Measurements from ENCODE around the gene IDH2. TPM values are rescaled to one million over a fixed set of nuclear protein-coding genes. Genes with fewer than 3 reads are reported as not detected.

The IDH2 gene
- total and polyA plus RNA-seq, 3 donors from 2014 or later, result 13.1 to 23.5 (median 17.7) TPM

GRCh38 chr15:90044191-90044590 is 58.1 kb downstream of the IDH2 start:
- Histone ChIP-seq H3K4me3 (no peak overlapping the region), H3K27me3 (no peaks in the 10 kb centered on the region), H3K36me3 (ENCODE audit: low read depth, missing control alignments) (no peaks in the 10 kb centered on the region), H3K9me3 (no peaks in the 10 kb centered on the region), H3K27ac (no peak overlapping the region), H3K4me1 (peaks cover 4% of the 10 kb centered on the region)
- DNase-seq, result no peak
- WGBS, 2 donors, result 94 to 95% methylated on average over 14 of the region's 14 CpGs
- no peak for TF ChIP-seq POLR2A (IDR thresholded peaks at IDR 0.05)
- TF ChIP-seq CTCF (IDR thresholded peaks at IDR 0.05), result no peak
- intact Hi-C loops (cut with DNase I; ENCODE audit: low total_unique reads), result no loop called here

- no peak overlapping the region for H3K4me3 ChIP-seq
- intact Hi-C loops (cut with DNase I; ENCODE audit: low total_unique reads), result no loop called here
- no peak overlapping the region for H3K27ac ChIP-seq
- DNase-seq, result no peak
- H3K36me3 ChIP-seq (ENCODE audit: low read depth, missing control alignments), result no peaks in the 10 kb centered on the region
- WGBS, 2 donors, result 93 to 96% methylated on average over 5 of the region's 5 CpGs
- no peaks in the 10 kb centered on the region for H3K9me3 ChIP-seq
- TF ChIP-seq POLR2A (IDR thresholded peaks at IDR 0.05), result no peak
- TF ChIP-seq CTCF (IDR thresholded peaks at IDR 0.05), result no peak
- peaks cover 4% of the 10 kb centered on the region for H3K4me1 ChIP-seq
- no peaks in the 10 kb centered on the region for H3K27me3 ChIP-seq
Measured at GRCh38 chr15:90043530-90044010, 58.7 kb downstream of the IDH2 start.

GRCh38 chr15:90042766-90043529 is 59.3 kb downstream of the IDH2 start:
- intact Hi-C loops (cut with DNase I; ENCODE audit: low total_unique reads), result no loop called here
- H3K4me1 ChIP-seq, result peaks cover 4% of the 10 kb centered on the region
- H3K27me3 ChIP-seq, result no peaks in the 10 kb centered on the region
- TF ChIP-seq CTCF (IDR thresholded peaks at IDR 0.05) (no peak), POLR2A (IDR thresholded peaks at IDR 0.05) (no peak)
- no peak for DNase-seq
- H3K27ac ChIP-seq, result no peak overlapping the region
- no peaks in the 10 kb centered on the region for H3K9me3 ChIP-seq
- H3K4me3 ChIP-seq, result no peak overlapping the region
- H3K36me3 ChIP-seq (ENCODE audit: low read depth, missing control alignments), result no peaks in the 10 kb centered on the region
- 91 to 92% methylated on average over 14 to 26 of the region's 27 CpGs for WGBS, 2 donors

- no peak overlapping the region for H3K27ac ChIP-seq
Measured at GRCh38 chr15:90042356-90042755, 59.9 kb downstream of the IDH2 start.

More at GRCh38 chr15:90042356-90042755, 59.9 kb downstream of the IDH2 start:
- TF ChIP-seq POLR2A (IDR thresholded peaks at IDR 0.05), result no peak
- no peak for TF ChIP-seq CTCF (IDR thresholded peaks at IDR 0.05)
- peaks cover 4% of the 10 kb centered on the region for H3K4me1 ChIP-seq
- no peak overlapping the region for H3K4me3 ChIP-seq
- WGBS, 2 donors, result 94% methylated on average over 12 of the region's 12 CpGs
- H3K9me3 ChIP-seq, result no peaks in the 10 kb centered on the region
- no peaks in the 10 kb centered on the region for H3K36me3 ChIP-seq (ENCODE audit: low read depth, missing control alignments)
- DNase-seq, result no peak
- intact Hi-C loops (cut with DNase I; ENCODE audit: low total_unique reads), result no loop called here
- no peaks in the 10 kb centered on the region for H3K27me3 ChIP-seq

All from testis (tissue), 3 donors.